HepG2 (cell line): Measurements from ENCODE around the gene INO80E. TPM values are rescaled to one million over a fixed set of nuclear protein-coding genes. Genes with fewer than 3 reads are reported as not detected.

ENCODE experiments used
- BRCA1 ChIP-seq: sonication (generic); formaldehyde crosslinking; IDR thresholded peaks from 2 replicates; pipeline ENCODE4 v1.4.0; 2020; ENCODE audit warnings: missing genetic modification reagents
- BRD4 ChIP-seq: sonication (generic); formaldehyde crosslinking; IDR thresholded peaks from 2 replicates; pipeline ENCODE4 v1.4.0; 2020; ENCODE audit warnings: missing genetic modification reagents
- ETV5 ChIP-seq: IDR thresholded peaks from 2 replicates; pipeline ENCODE4 v1.6.1; 2018; ENCODE audit warnings: missing biosample characterization, missing genetic modification reagents, inconsistent platforms, borderline replicate concordance
- HDAC1 ChIP-seq: sonication (generic); formaldehyde crosslinking; IDR thresholded peaks from 2 replicates; pipeline ENCODE4 v1.5.1; 2020; ENCODE audit warnings: mild to moderate bottlenecking, missing genetic modification reagents
- HNF4A ChIP-seq: sonication (generic); formaldehyde crosslinking; IDR thresholded peaks from 2 replicates; pipeline ENCODE4 v1.4.0; 2020; ENCODE audit warnings: missing genetic modification reagents
- KLF11 ChIP-seq: IDR thresholded peaks from 2 replicates; pipeline ENCODE4 v1.6.1; 2016; ENCODE audit warnings: missing compliant biosample characterization
- MBD4 ChIP-seq: IDR thresholded peaks from 2 replicates; pipeline ENCODE4 v1.6.1; 2012; ENCODE audit warnings: low read length, inconsistent platforms, borderline replicate concordance
- PCBP1 ChIP-seq: fragments of 200-400 bp; formaldehyde crosslinking; IDR thresholded peaks from 2 replicates; pipeline ENCODE4 v1.6.1; 2017; ENCODE audit warnings: mild to moderate bottlenecking, low read depth, low read length, borderline replicate concordance
- PHB2 ChIP-seq: fragments of 450-650 bp; IDR thresholded peaks from 2 replicates; pipeline ENCODE4 v1.6.1; 2018; ENCODE audit not compliant: partially characterized antibody
- PHF5A ChIP-seq: IDR thresholded peaks from one replicate; pipeline ENCODE4 v1.6.1; 2018; ENCODE audit warnings: low read depth, missing genetic modification reagents; ENCODE audit not compliant: unreplicated experiment
- POLR2G ChIP-seq: fragments of 200-400 bp; formaldehyde crosslinking; IDR thresholded peaks from 2 replicates; pipeline ENCODE4 v1.6.1; 2018; ENCODE audit warnings: mild to moderate bottlenecking, low read depth, low read length, moderate library complexity
- RFXAP ChIP-seq: sonication (generic); formaldehyde crosslinking; IDR thresholded peaks from 2 replicates; pipeline ENCODE4 v1.4.0; 2020; ENCODE audit warnings: missing genetic modification reagents, borderline replicate concordance
- SMARCC2 ChIP-seq: fragments of 450-650 bp; IDR thresholded peaks from 2 replicates; pipeline ENCODE4 v1.6.1; 2017; ENCODE audit warnings: antibody characterized with exemption, mild to moderate bottlenecking
- SSRP1 ChIP-seq: IDR thresholded peaks from 2 replicates; pipeline ENCODE4 v1.6.1; 2016; ENCODE audit warnings: control low read depth
- TBP ChIP-seq: sonication (generic); formaldehyde crosslinking; IDR thresholded peaks from 2 replicates; pipeline ENCODE4 v1.5.0; 2020; ENCODE audit warnings: missing genetic modification reagents
- ZNF274 ChIP-seq: sonication (generic); formaldehyde crosslinking; IDR thresholded peaks from 2 replicates; pipeline ENCODE4 v1.5.1; 2020; ENCODE audit warnings: mild to moderate bottlenecking, missing genetic modification reagents
- ZNF282 ChIP-seq: fragments of 450-650 bp; IDR thresholded peaks from 2 replicates; pipeline ENCODE4 v1.6.1; 2018; ENCODE audit not compliant: partially characterized antibody
- ZNF3 ChIP-seq: IDR thresholded peaks from 2 replicates; pipeline ENCODE4 v1.7.0; 2017; ENCODE audit warnings: inconsistent platforms
- ZNF367 ChIP-seq: sonication (generic); formaldehyde crosslinking; IDR thresholded peaks from 2 replicates; pipeline ENCODE4 v1.4.0; 2020; ENCODE audit warnings: missing genetic modification reagents, borderline replicate concordance
- ZNF44 ChIP-seq: sonication (generic); formaldehyde crosslinking; IDR thresholded peaks from 2 replicates; pipeline ENCODE4 v1.5.1; 2020; ENCODE audit warnings: mild to moderate bottlenecking, missing genetic modification reagents
- ZNF558 ChIP-seq: sonication (generic); formaldehyde crosslinking; IDR thresholded peaks from 2 replicates; pipeline ENCODE4 v1.9.0; 2022; ENCODE audit warnings: mild to moderate bottlenecking, missing genetic modification reagents, borderline replicate concordance
- ZNF768 ChIP-seq: sonication (generic); formaldehyde crosslinking; IDR thresholded peaks from 2 replicates; pipeline ENCODE4 v1.4.0; 2020; ENCODE audit warnings: missing genetic modification reagents
- ZSCAN22 ChIP-seq: sonication (generic); formaldehyde crosslinking; IDR thresholded peaks from 2 replicates; pipeline ENCODE4 v1.4.0; 2020; ENCODE audit warnings: mild to moderate bottlenecking, missing genetic modification reagents
- polyA plus RNA-seq, 8 experiments: library from polyadenylated mRNA; depleted of rRNA in 3 of 8; stranded (reverse) in 7 of 8; unstranded in 1 of 8; fragments of >200 nt; fragmentation: Illumina TruSeq in 4 of 8; extraction: Trizol in 4 of 8; gene quantifications; 2 replicates each; pipeline versions ENCODE4 v1.2.1 to v1.2.3, GENCODE V29; 2011 to 2016; ENCODE audit warnings: low read depth in 4 of 8, missing spikeins in 1 of 8, mixed read lengths in 1 of 8; ENCODE audit not compliant: insufficient read depth in 1 of 8
- total RNA-seq, 5 experiments: library from RNA; depleted of rRNA; stranded (reverse); fragments of >200 nt; fragmentation: Illumina TruSeq; extraction: Trizol; gene quantifications; 2 replicates each; pipeline ENCODE4 v1.2.3, GENCODE V29; 2016; ENCODE audit warnings: low read depth in 1 of 5
- TF ChIP-seq, protein P1 (sequence below): sonication (generic); formaldehyde crosslinking; IDR thresholded peaks from 2 replicates; pipeline ENCODE4 v1.8.1; 2022; ENCODE audit warnings: mild to moderate bottlenecking, missing genetic modification reagents
- TF ChIP-seq, protein P2 (sequence below): IDR thresholded peaks from 2 replicates; pipeline ENCODE4 v1.6.1; 2016; ENCODE audit warnings: missing compliant biosample characterization, missing genetic modification reagents, borderline replicate concordance
- TF ChIP-seq, protein P3 (sequence below): sonication (generic); formaldehyde crosslinking; IDR thresholded peaks from 2 replicates; pipeline ENCODE4 v1.4.0; 2020; ENCODE audit warnings: missing genetic modification reagents, borderline replicate concordance
- TF ChIP-seq, protein P4 (sequence below): sonication (generic); formaldehyde crosslinking; IDR thresholded peaks from 2 replicates; pipeline ENCODE4 v1.4.0; 2020; ENCODE audit warnings: mild to moderate bottlenecking, missing genetic modification reagents

Gene INO80E
- total and polyA plus RNA-seq, 2 of the 13 experiments (the other 11 are each of a cell fraction or from before 2014, with no cell fraction given) = 25.8 to 45.6 TPM

DNA sequence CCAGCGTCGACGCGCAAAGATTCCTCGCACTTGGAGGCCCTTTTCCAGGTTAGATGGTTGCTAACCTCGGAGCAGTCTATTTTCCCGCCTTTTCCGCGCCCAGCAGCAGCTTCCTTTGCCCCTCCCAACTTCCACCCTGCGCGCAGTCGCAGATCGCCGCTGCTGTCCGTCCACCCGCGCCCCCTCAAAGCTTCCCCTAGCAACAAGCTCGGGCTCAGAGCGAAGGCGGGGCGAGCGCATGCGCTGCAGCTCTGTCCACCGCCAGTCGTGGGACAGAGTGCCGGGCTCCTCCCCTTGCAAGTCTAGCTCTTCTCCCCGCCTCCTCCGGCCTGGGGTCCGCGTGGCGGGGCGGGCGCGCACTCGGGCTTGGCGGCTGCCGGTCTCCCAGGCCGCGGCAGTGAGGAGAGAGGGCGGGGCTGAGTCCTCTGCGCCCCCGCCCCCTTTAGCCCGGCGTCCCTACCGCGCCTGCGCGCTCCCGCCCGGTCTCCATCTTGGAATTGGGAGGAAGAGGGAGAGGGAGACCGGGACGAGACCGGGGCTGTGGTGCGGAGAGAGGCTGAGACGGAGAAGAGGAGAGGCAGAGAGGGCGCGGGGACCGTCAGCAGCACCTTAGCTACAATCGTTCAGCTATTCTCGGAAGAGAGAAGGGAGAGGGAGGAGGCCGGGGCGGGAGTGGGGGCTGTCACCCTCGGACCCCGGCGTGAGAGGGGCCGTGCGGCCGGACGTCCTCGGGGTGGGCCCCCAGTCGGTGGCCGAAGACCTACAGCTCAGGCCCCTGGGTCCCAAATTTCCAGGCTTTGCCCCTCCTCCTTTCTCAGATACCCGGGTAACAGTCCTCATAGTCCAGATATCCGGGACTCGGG lies 22.4 kb upstream of the INO80E start, which contains the start of gene TAOK2 (continued):
- TF ChIP-seq MBD4 (no peak), ETV5 (CRISPR knock-in tag) (peak; percentile 54), ZNF3 (no peak), ZNF44 (CRISPR knock-in tag) (no peak), BRCA1 (CRISPR knock-in tag) (peak; percentile 90; the same call in 1 of the 2 replicates), RFXAP (CRISPR knock-in tag) (peak; percentile 100), BRD4 (CRISPR knock-in tag) (no peak), HDAC1 (peak; percentile 78; the same call in 1 of the 2 replicates), PHF5A (CRISPR knock-in tag) (no peak), SMARCC2 (no peak), POLR2G (peak; percentile 98), PCBP1 (no peak), PHB2 (no peak), TBP (CRISPR knock-in tag) (no peak), HNF4A (peak; percentile 40; the same call in 1 of the 2 replicates), ZNF282 (no peak), ZNF558 (CRISPR knock-in tag) (no peak), ZSCAN22 (CRISPR knock-in tag) (peak; percentile 74; the same call in 1 of the 2 replicates), ZNF768 (CRISPR knock-in tag) (peak; percentile 29; the same call in 1 of the 2 replicates), ZNF367 (CRISPR knock-in tag) (no peak), ZNF274 (CRISPR knock-in tag) (peak; percentile 75; the same call in 1 of the 2 replicates), SSRP1 (CRISPR knock-in tag) (no peak), KLF11 (no peak)
- TF ChIP-seq, protein P1, sequence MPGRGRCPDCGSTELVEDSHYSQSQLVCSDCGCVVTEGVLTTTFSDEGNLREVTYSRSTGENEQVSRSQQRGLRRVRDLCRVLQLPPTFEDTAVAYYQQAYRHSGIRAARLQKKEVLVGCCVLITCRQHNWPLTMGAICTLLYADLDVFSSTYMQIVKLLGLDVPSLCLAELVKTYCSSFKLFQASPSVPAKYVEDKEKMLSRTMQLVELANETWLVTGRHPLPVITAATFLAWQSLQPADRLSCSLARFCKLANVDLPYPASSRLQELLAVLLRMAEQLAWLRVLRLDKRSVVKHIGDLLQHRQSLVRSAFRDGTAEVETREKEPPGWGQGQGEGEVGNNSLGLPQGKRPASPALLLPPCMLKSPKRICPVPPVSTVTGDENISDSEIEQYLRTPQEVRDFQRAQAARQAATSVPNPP = peak; percentile 74; the same call in 1 of the 2 replicates
- TF ChIP-seq, protein P2, sequence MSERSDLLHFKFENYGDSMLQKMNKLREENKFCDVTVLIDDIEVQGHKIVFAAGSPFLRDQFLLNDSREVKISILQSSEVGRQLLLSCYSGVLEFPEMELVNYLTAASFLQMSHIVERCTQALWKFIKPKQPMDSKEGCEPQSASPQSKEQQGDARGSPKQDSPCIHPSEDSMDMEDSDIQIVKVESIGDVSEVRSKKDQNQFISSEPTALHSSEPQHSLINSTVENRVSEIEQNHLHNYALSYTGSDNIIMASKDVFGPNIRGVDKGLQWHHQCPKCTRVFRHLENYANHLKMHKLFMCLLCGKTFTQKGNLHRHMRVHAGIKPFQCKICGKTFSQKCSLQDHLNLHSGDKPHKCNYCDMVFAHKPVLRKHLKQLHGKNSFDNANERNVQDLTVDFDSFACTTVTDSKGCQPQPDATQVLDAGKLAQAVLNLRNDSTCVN (CRISPR knock-in tag) = peak; percentile 17; the same call in 1 of the 2 replicates
- TF ChIP-seq, protein P3, sequence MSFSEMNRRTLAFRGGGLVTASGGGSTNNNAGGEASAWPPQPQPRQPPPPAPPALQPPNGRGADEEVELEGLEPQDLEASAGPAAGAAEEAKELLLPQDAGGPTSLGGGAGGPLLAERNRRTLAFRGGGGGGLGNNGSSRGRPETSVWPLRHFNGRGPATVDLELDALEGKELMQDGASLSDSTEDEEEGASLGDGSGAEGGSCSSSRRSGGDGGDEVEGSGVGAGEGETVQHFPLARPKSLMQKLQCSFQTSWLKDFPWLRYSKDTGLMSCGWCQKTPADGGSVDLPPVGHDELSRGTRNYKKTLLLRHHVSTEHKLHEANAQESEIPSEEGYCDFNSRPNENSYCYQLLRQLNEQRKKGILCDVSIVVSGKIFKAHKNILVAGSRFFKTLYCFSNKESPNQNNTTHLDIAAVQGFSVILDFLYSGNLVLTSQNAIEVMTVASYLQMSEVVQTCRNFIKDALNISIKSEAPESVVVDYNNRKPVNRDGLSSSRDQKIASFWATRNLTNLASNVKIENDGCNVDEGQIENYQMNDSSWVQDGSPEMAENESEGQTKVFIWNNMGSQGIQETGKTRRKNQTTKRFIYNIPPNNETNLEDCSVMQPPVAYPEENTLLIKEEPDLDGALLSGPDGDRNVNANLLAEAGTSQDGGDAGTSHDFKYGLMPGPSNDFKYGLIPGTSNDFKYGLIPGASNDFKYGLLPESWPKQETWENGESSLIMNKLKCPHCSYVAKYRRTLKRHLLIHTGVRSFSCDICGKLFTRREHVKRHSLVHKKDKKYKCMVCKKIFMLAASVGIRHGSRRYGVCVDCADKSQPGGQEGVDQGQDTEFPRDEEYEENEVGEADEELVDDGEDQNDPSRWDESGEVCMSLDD (CRISPR knock-in tag) = 0 out of 2 replicates have a peak, but pooled peaks have one; percentile 81
- TF ChIP-seq, protein P4, sequence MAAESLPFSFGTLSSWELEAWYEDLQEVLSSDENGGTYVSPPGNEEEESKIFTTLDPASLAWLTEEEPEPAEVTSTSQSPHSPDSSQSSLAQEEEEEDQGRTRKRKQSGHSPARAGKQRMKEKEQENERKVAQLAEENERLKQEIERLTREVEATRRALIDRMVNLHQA (CRISPR knock-in tag) = no peak
